ENCODE measurements around the gene UNC13A. TPM values are rescaled to one million over a fixed set of nuclear protein-coding genes. Genes with fewer than 3 reads are reported as not detected.
"Not testable (repeated sequence)": the region's sequence is repeated elsewhere in the genome, so short reads cannot be mapped to it uniquely, and the experiment has no call there.

Gene UNC13A
- total RNA-seq, 1 experiment from 2014 or later, result 5.8 TPM

DNA sequence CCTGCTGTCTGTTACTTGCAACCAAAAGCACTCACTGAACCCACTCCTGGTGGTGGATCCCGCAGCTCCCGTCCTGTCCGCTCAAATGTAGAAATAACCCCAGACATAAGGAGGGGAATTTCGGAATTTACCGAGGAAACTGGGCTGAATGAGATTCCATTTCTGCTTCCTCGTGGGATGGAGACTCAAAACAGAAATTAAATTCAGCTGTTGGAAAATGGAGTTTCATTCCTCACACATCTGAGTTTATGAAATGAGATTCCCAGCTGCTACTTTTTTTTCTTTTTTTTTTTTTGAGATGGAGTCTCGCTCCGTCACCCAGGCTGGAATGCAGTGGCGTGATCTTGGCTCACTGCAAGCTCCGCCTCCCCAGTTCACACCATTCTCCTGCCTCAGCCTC is 88.4 kb downstream of the UNC13A start:
- Histone ChIP-seq H3K27me3 (replicated peaks; ENCODE audit: insufficient read depth, low read depth, low read length, poor library complexity) (no peaks in the 10 kb centered on the region), H3K9me3 (ENCODE audit: low read depth, low read length, poor library complexity, severe bottlenecking) (no peaks in the 10 kb centered on the region), H3K4me3 (ENCODE audit: low read depth, low read length, poor library complexity, severe bottlenecking) (no peak overlapping the region), H3K4me1 (ENCODE audit: insufficient read depth, low read length, poor library complexity, severe bottlenecking) (peaks cover 4% of the 10 kb centered on the region), H3K36me3 (ENCODE audit: insufficient read depth, low read length, poor library complexity, severe bottlenecking) (no peaks in the 10 kb centered on the region), H3K27ac (ENCODE audit: low read depth, low read length, poor library complexity, severe bottlenecking) (no peak overlapping the region)
- POLR2A ChIA-PET (ENCODE audit: low non-redundant PET), result no interaction called here
- no peak for TF ChIP-seq EZH2 (IDR thresholded peaks at IDR 0.05; ENCODE audit: borderline replicate concordance, low read depth, low read length, poor library complexity, severe bottlenecking)
- TF ChIP-seq, protein P1, sequence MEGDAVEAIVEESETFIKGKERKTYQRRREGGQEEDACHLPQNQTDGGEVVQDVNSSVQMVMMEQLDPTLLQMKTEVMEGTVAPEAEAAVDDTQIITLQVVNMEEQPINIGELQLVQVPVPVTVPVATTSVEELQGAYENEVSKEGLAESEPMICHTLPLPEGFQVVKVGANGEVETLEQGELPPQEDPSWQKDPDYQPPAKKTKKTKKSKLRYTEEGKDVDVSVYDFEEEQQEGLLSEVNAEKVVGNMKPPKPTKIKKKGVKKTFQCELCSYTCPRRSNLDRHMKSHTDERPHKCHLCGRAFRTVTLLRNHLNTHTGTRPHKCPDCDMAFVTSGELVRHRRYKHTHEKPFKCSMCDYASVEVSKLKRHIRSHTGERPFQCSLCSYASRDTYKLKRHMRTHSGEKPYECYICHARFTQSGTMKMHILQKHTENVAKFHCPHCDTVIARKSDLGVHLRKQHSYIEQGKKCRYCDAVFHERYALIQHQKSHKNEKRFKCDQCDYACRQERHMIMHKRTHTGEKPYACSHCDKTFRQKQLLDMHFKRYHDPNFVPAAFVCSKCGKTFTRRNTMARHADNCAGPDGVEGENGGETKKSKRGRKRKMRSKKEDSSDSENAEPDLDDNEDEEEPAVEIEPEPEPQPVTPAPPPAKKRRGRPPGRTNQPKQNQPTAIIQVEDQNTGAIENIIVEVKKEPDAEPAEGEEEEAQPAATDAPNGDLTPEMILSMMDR (conservative IDR thresholded peaks at IDR 0.05; ENCODE audit: low read depth, low read length), result no peak
- intact Hi-C loops (cut with micrococcal nuclease; ENCODE audit: unreplicated experiment), result loop anchor here (10.0 kb wide), 1 partner anchor 255 kb away; the partner anchor contains the start of gene RPL18A
- CTCF ChIA-PET, result no interaction called here
- no TSS peak for BruUV-seq (replicated peaks)
- DNase-seq (ENCODE audit: low spot score), result no peak

DNA sequence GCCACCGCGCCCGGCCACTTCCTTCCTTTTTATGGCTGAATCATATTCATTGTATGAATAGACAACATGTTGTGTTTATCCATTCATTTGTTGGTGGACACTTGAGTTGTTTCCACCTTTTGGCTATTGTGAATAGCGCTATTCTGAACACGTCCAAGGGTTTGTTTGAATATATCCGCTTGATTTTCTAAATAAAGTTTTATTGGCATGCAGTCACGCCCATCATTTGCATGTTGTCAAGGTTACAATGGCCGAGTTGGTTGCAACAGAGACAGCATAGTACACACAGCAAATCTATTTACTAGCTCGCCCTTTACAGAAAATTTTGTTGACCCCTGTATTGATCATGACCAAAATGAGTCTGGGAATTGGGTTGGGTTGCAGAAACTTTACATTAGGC is 89.2 kb downstream of the UNC13A start:
- H3K27me3 ChIP-seq (replicated peaks; ENCODE audit: insufficient read depth, low read depth, low read length, poor library complexity), result no peaks in the 10 kb centered on the region
- H3K27ac ChIP-seq (ENCODE audit: low read depth, low read length, poor library complexity, severe bottlenecking), result no peak overlapping the region
- peaks cover 4% of the 10 kb centered on the region for H3K4me1 ChIP-seq (ENCODE audit: insufficient read depth, low read length, poor library complexity, severe bottlenecking)
- no peaks in the 10 kb centered on the region for H3K36me3 ChIP-seq (ENCODE audit: insufficient read depth, low read length, poor library complexity, severe bottlenecking)
- DNase-seq (ENCODE audit: low spot score), result no peak
- no peak overlapping the region for H3K4me3 ChIP-seq (ENCODE audit: low read depth, low read length, poor library complexity, severe bottlenecking)
- no peaks in the 10 kb centered on the region for H3K9me3 ChIP-seq (ENCODE audit: low read depth, low read length, poor library complexity, severe bottlenecking)
- ChIA-PET CTCF (no interaction called here), POLR2A (ENCODE audit: low non-redundant PET) (no interaction called here)
- intact Hi-C loops (cut with micrococcal nuclease; ENCODE audit: unreplicated experiment), result no loop called here
- BruUV-seq (replicated peaks), result no TSS peak
- TF ChIP-seq, protein P1 (conservative IDR thresholded peaks at IDR 0.05; ENCODE audit: low read depth, low read length), result no peak
- TF ChIP-seq EZH2 (IDR thresholded peaks at IDR 0.05; ENCODE audit: borderline replicate concordance, low read depth, low read length, poor library complexity, severe bottlenecking), result no peak

DNA sequence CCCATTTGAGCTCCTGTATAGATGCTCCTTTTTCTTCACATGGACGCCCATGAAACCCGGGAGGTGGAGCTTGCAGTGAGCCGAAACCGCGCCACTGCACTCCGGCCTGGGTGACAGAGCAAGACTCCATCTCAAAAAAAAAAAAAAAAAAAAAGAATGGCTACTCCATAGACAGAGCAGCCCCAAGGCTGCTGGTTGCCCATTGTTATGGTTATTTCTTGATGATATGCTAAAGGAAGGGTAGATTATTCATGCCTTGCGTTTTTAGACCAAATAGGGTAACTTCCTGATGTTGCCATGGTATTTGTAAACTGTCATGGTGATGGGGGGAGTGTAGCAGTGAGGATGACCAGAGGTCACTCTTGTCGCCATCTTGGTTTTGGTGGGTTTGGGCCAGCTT is 90.1 kb downstream of the UNC13A start:
- DNase-seq (ENCODE audit: low spot score); intact Hi-C loops (cut with micrococcal nuclease; ENCODE audit: unreplicated experiment); CTCF ChIA-PET; H3K27me3 ChIP-seq (replicated peaks; ENCODE audit: insufficient read depth, low read depth, low read length, poor library complexity); POLR2A ChIA-PET (ENCODE audit: low non-redundant PET); H3K27ac ChIP-seq (ENCODE audit: low read depth, low read length, poor library complexity, severe bottlenecking); H3K4me3 ChIP-seq (ENCODE audit: low read depth, low read length, poor library complexity, severe bottlenecking); H3K9me3 ChIP-seq (ENCODE audit: low read depth, low read length, poor library complexity, severe bottlenecking); BruUV-seq (replicated peaks); H3K36me3 ChIP-seq (ENCODE audit: insufficient read depth, low read length, poor library complexity, severe bottlenecking); H3K4me1 ChIP-seq (ENCODE audit: insufficient read depth, low read length, poor library complexity, severe bottlenecking): not testable (repeated sequence)

DNA sequence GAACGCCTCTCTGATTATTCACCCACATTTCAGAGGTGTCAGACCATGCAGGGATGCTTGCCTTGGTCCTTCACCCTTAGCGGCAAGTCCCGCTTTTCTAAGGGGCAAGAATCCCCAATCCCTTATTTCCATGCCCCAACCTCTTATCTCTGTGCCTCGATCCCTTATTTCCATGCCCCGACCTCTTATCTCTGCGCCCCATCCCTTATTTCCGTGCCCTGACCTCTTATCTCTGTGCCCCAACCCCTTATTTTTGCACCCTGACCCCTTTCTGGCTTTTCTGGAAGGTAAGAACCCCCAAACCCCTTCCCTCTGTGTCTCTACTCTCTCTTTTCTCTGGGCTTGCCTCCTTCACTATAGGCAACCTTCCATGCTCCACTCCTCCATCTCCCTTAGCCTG is 93.9 kb downstream of the UNC13A start:
- POLR2A ChIA-PET (ENCODE audit: low non-redundant PET); intact Hi-C loops (cut with micrococcal nuclease; ENCODE audit: unreplicated experiment); DNase-seq (ENCODE audit: low spot score); H3K27me3 ChIP-seq (replicated peaks; ENCODE audit: insufficient read depth, low read depth, low read length, poor library complexity); H3K9me3 ChIP-seq (ENCODE audit: low read depth, low read length, poor library complexity, severe bottlenecking); CTCF ChIA-PET; H3K4me1 ChIP-seq (ENCODE audit: insufficient read depth, low read length, poor library complexity, severe bottlenecking); H3K27ac ChIP-seq (ENCODE audit: low read depth, low read length, poor library complexity, severe bottlenecking); H3K36me3 ChIP-seq (ENCODE audit: insufficient read depth, low read length, poor library complexity, severe bottlenecking); BruUV-seq (replicated peaks); H3K4me3 ChIP-seq (ENCODE audit: low read depth, low read length, poor library complexity, severe bottlenecking): not testable (repeated sequence)
